ENCODE measurements around the gene CDC25A. TPM values are rescaled to one million over a fixed set of nuclear protein-coding genes. Genes with fewer than 3 reads are reported as not detected.

CDC25A gene
- total RNA-seq (3.8 TPM), polyA plus RNA-seq (ENCODE audit: insufficient read depth in 1 of 8, insufficient read length in 8 of 8, low replicate concordance in 1 of 8) (1 to 10 TPM; 4.2 to 6.2 (median 5.2) TPM)
- long read RNA-seq, donor 1, partial matches to known transcripts: 0 of 1 reads
- long read RNA-seq, donor 1, other reads (novel, unspliced or antisense): 0 of 1 reads
- long read RNA-seq, donor 2: 0 reads
- long read RNA-seq, donor 3: 0 reads
- long read RNA-seq, donor 4: 0 reads
- long read RNA-seq, donor 5: 0 reads
- long read RNA-seq, donor 6, partial matches to known transcripts: 0 of 1 reads
- long read RNA-seq, donor 6, other reads (novel, unspliced or antisense): 0 of 1 reads
- long read RNA-seq, donor 7: 0 reads
- long read RNA-seq, donor 8: 0 reads
- long read RNA-seq, donor 9: 0 reads
- long read RNA-seq, donor 10: 0 reads
- long read RNA-seq, donor 11: 0 reads

- WGBS (ENCODE audit: insufficient coverage): 2% methylated on average over 34 of the region's 44 CpGs
Observed at GRCh38 chr3:48188266-48189201, at the start of gene CDC25A. CDC25A (minus strand) TSS chr3:48188417; CDS start chr3:48187947, 470 bp downstream.

GRCh38 chr3:48236531-48236930 lies 48.3 kb upstream of the CDC25A start:
- Histone ChIP-seq H3K27ac (ENCODE audit: low read length) (no peak overlapping the region), H3K4me1 (ENCODE audit: control insufficient read depth, insufficient read depth, low read length) (peaks cover 3% of the 10 kb centered on the region), H3K27me3 (ENCODE audit: control insufficient read depth, insufficient read depth, low read length) (no peaks in the 10 kb centered on the region), H3K36me3 (ENCODE audit: control insufficient read depth, insufficient read depth, low read length) (no peaks in the 10 kb centered on the region), H3K9me3 (replicated peaks; ENCODE audit: control insufficient read depth, low read depth, low read length) (no peaks in the 10 kb centered on the region), H3K4me3 (ENCODE audit: low read length) (no peak overlapping the region)
- no peak for DNase-seq
- no CpG with 5 or more reads among the region's 1 CpG for whole genome bisulfite sequencing (ENCODE audit: insufficient coverage)

More at GRCh38 chr3:48188266-48189201, at the start of gene CDC25A:
- Histone ChIP-seq H3K27ac (ENCODE audit: low read length) (peak within 1 kb of the TSS; percentile 84), H3K27me3 (ENCODE audit: control insufficient read depth, insufficient read depth, low read length) (no peaks in the 10 kb centered on the region), H3K4me1 (ENCODE audit: control insufficient read depth, insufficient read depth, low read length) (peaks cover 15% of the 10 kb centered on the region), H3K36me3 (ENCODE audit: control insufficient read depth, insufficient read depth, low read length) (peaks cover 6% of the 10 kb centered on the region), H3K4me3 (ENCODE audit: low read length) (peak within 1 kb of the TSS; percentile 88), H3K9me3 (replicated peaks; ENCODE audit: control insufficient read depth, low read depth, low read length) (no peaks in the 10 kb centered on the region)
- peak; percentile 100 for DNase-seq

GRCh38 chr3:48233542-48233941 lies 45.3 kb upstream of the CDC25A start:
- Histone ChIP-seq H3K9me3 (replicated peaks; ENCODE audit: control insufficient read depth, low read depth, low read length) (no peaks in the 10 kb centered on the region), H3K4me1 (ENCODE audit: control insufficient read depth, insufficient read depth, low read length) (no peaks in the 10 kb centered on the region), H3K27me3 (ENCODE audit: control insufficient read depth, insufficient read depth, low read length) (no peaks in the 10 kb centered on the region), H3K27ac (ENCODE audit: low read length) (no peak overlapping the region), H3K36me3 (ENCODE audit: control insufficient read depth, insufficient read depth, low read length) (no peaks in the 10 kb centered on the region), H3K4me3 (ENCODE audit: low read length) (no peak overlapping the region)
- no peak for DNase-seq
- 100% methylated on average over 1 of the region's 2 CpGs for WGBS (ENCODE audit: insufficient coverage)

- Histone ChIP-seq H3K27me3 (ENCODE audit: control insufficient read depth, insufficient read depth, low read length) (no peaks in the 10 kb centered on the region), H3K36me3 (ENCODE audit: control insufficient read depth, insufficient read depth, low read length) (no peaks in the 10 kb centered on the region), H3K4me3 (ENCODE audit: low read length) (no peak overlapping the region), H3K9me3 (replicated peaks; ENCODE audit: control insufficient read depth, low read depth, low read length) (no peaks in the 10 kb centered on the region), H3K4me1 (ENCODE audit: control insufficient read depth, insufficient read depth, low read length) (no peaks in the 10 kb centered on the region), H3K27ac (ENCODE audit: low read length) (no peak overlapping the region)
- DNase-seq: peak; percentile 60
- 23% methylated on average over 3 of the region's 6 CpGs for WGBS (ENCODE audit: insufficient coverage)
Observed at GRCh38 chr3:48232734-48233133, 44.5 kb upstream of the CDC25A start.

- H3K4me3 ChIP-seq (ENCODE audit: low read length): no peak overlapping the region
- WGBS (ENCODE audit: insufficient coverage): 63% methylated on average over 3 of the region's 4 CpGs
- no peak overlapping the region for H3K27ac ChIP-seq (ENCODE audit: low read length)
Observed at GRCh38 chr3:48232232-48232631, 44.0 kb upstream of the CDC25A start.

GRCh38 chr3:48226939-48227338 lies 38.7 kb upstream of the CDC25A start:
- Histone ChIP-seq H3K4me3 (ENCODE audit: low read length) (no peak overlapping the region), H3K36me3 (ENCODE audit: control insufficient read depth, insufficient read depth, low read length) (no peaks in the 10 kb centered on the region), H3K4me1 (ENCODE audit: control insufficient read depth, insufficient read depth, low read length) (no peaks in the 10 kb centered on the region), H3K27me3 (ENCODE audit: control insufficient read depth, insufficient read depth, low read length) (peaks cover 8% of the 10 kb centered on the region), H3K9me3 (replicated peaks; ENCODE audit: control insufficient read depth, low read depth, low read length) (no peaks in the 10 kb centered on the region), H3K27ac (ENCODE audit: low read length) (no peak overlapping the region)
- 74% methylated on average over 2 of the region's 3 CpGs for WGBS (ENCODE audit: insufficient coverage)
- no peak for DNase-seq

More at GRCh38 chr3:48232232-48232631, 44.0 kb upstream of the CDC25A start:
- no peaks in the 10 kb centered on the region for H3K27me3 ChIP-seq (ENCODE audit: control insufficient read depth, insufficient read depth, low read length)
- H3K36me3 ChIP-seq (ENCODE audit: control insufficient read depth, insufficient read depth, low read length): no peaks in the 10 kb centered on the region
- no peak for DNase-seq
- H3K4me1 ChIP-seq (ENCODE audit: control insufficient read depth, insufficient read depth, low read length): no peaks in the 10 kb centered on the region
- H3K9me3 ChIP-seq (replicated peaks; ENCODE audit: control insufficient read depth, low read depth, low read length): no peaks in the 10 kb centered on the region

GRCh38 chr3:48225587-48225986 lies 37.4 kb upstream of the CDC25A start:
- H3K36me3 ChIP-seq (ENCODE audit: control insufficient read depth, insufficient read depth, low read length): no peaks in the 10 kb centered on the region
- H3K4me3 ChIP-seq (ENCODE audit: low read length): no peak overlapping the region
- 100% methylated on average over 2 of the region's 3 CpGs for WGBS (ENCODE audit: insufficient coverage)
- H3K27me3 ChIP-seq (ENCODE audit: control insufficient read depth, insufficient read depth, low read length): peaks cover 8% of the 10 kb centered on the region
- H3K4me1 ChIP-seq (ENCODE audit: control insufficient read depth, insufficient read depth, low read length): no peaks in the 10 kb centered on the region
- H3K9me3 ChIP-seq (replicated peaks; ENCODE audit: control insufficient read depth, low read depth, low read length): no peaks in the 10 kb centered on the region
- DNase-seq: no peak
- H3K27ac ChIP-seq (ENCODE audit: low read length): no peak overlapping the region

- H3K4me3 ChIP-seq (ENCODE audit: low read length): no peak within 1 kb of the TSS
- H3K9me3 ChIP-seq (replicated peaks; ENCODE audit: control insufficient read depth, low read depth, low read length): no peaks in the 10 kb centered on the region
- WGBS (ENCODE audit: insufficient coverage): 85% methylated on average over 4 of the region's 11 CpGs
- DNase-seq: peak; percentile 51
- no peaks in the 10 kb centered on the region for H3K4me1 ChIP-seq (ENCODE audit: control insufficient read depth, insufficient read depth, low read length)
- H3K27ac ChIP-seq (ENCODE audit: low read length): no peak within 1 kb of the TSS
- H3K36me3 ChIP-seq (ENCODE audit: control insufficient read depth, insufficient read depth, low read length): no peaks in the 10 kb centered on the region
- H3K27me3 ChIP-seq (ENCODE audit: control insufficient read depth, insufficient read depth, low read length): peaks cover 8% of the 10 kb centered on the region
Observed at GRCh38 chr3:48222616-48223513, 34.6 kb upstream of the CDC25A start, which contains the start of gene CAMP. CAMP (plus strand) TSS chr3:48223495; CDS start chr3:48223512, 17 bp downstream.

- Histone ChIP-seq H3K9me3 (replicated peaks; ENCODE audit: control insufficient read depth, low read depth, low read length) (no peaks in the 10 kb centered on the region), H3K36me3 (ENCODE audit: control insufficient read depth, insufficient read depth, low read length) (no peaks in the 10 kb centered on the region), H3K4me1 (ENCODE audit: control insufficient read depth, insufficient read depth, low read length) (peaks cover 4% of the 10 kb centered on the region), H3K27me3 (ENCODE audit: control insufficient read depth, insufficient read depth, low read length) (peaks cover 4% of the 10 kb centered on the region), H3K4me3 (ENCODE audit: low read length) (no peak overlapping the region), H3K27ac (ENCODE audit: low read length) (no peak overlapping the region)
- no peak for DNase-seq
- WGBS (ENCODE audit: insufficient coverage): 77% methylated on average over 9 of the region's 9 CpGs
Observed at GRCh38 chr3:48220746-48221145, 32.5 kb upstream of the CDC25A start.

Measured in muscle of leg (tissue), 16 donors.